Smooth muscle cell of the brain vasculature (primary cell): Measurements from ENCODE around the gene GLT6D1.
"Not testable (repeated sequence)": the region's sequence is repeated elsewhere in the genome, so short reads cannot be mapped to it uniquely, and the experiment has no call there.

Experiments
- DNase-seq: peaks from one replicate; pipeline ENCODE4 v3.0.0-alpha.2; 2012; ENCODE audit warnings: low read depth, low spot score

Gene GLT6D1

GRCh38 chr9:135664801-135665794, 25.8 kb upstream of the GLT6D1 start:
- no peak for DNase-seq

- DNase-seq, result no peak
Observed at GRCh38 chr9:135664266-135664665, 24.9 kb upstream of the GLT6D1 start.

DNA sequence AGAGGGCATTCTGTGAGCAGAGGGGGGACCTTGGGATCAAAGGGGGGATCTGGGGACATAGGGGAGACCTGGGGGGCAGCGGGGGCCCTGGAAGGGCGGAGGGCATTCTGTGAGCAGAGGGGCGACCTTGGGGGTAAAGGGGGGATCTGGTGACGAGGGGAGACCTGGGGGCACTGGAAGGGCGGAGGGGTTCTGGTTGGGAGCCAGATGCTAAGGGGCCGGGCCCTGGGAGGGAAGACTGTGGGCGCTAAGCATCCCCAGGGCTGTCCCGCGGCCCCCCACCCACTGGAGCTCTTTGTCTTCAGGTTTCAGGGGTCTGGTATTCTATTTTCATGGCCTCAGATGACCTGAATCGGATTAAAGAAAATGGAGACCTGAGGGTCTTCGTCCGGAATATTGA, 24.5 kb upstream of the GLT6D1 start:
- no peak for DNase-seq

DNA sequence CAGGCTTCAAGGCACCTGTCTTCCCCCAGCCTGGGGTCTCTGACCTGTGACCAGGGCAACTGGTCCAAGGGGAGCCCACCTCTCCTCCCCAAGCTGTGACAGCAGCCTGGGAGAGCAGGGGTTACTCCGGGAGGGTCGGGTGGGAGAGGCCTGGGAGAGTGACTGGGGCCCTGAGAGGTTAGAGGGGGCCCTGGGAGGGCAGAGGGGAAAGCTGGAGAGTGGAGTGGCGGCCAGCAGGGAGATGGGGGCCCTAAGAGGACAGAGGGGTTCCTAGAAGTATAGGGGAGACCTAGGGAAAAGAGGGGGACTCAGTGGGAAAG, 24.1 kb upstream of the GLT6D1 start:
- no peak for DNase-seq

GRCh38 chr9:135662758-135663450, 23.6 kb upstream of the GLT6D1 start, which contains the start of gene LCN9:
Gene LCN9 (plus strand): TSS chr9:135663309. CDS start chr9:135663322, 13 bp downstream.
- no peak for DNase-seq

- DNase-seq, result no peak
Observed at GRCh38 chr9:135661816-135662560, 22.6 kb upstream of the GLT6D1 start.

DNA sequence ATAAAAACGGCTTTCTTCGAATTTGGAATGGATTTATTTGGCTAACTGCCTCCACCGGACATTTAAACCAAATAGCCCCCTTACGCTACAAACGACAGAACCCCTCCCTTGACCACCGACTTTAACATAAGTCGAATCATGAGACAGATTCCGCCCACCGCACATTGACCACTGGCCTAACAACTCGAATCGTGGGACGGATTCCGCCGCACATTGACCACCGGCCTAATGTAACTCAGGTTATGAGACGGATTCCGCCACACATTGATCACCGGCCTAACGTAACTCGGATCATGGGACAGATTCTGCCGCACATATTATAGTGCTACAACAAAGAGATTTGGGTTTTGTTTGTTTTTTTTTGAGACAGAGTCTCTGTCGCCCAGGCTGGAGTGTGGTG, 21.1 kb upstream of the GLT6D1 start:
- DNase-seq, result no peak

DNA sequence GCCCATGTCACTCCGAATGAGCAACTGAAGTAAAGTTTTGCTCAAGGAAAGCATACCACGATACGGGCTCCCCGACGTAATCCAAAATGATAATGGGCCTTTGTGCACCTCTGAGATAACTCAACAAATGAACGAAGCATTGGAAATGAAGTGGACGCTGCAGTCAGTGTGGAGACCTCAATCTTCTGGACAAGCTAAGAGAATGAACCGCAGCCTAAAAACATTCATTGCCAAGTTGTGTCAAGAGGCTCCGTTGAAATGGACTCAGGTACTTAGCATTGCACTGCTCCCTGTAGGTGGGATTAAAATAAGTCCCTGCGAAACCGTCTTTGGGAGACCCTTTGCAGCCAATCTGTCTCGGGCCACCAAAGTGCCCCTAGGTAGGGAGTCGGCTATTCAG, 19.9 kb upstream of the GLT6D1 start:
- DNase-seq, result no peak

GRCh38 chr9:135657416-135657815, 18.1 kb upstream of the GLT6D1 start:
- DNase-seq, result no peak

DNA sequence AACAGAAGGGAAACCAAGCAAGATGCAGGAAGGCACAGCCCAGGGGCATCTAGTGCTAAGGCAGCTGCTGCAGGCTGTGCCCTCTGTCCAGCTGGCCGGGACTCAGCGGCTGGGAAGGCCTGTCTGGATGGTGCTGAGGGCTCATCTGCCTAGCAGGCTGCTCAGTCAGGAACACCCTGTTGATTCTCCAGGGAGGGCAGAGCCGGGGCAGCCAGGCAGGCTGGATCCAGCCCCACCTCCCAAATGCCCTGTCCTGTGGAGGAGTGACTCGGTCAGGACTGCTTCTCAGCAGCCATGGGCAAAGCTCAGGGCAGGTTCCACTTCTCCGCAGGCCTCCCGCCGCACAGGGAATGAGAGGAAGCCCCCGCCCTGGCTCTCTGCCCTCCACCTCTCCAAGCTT, 16.0 kb upstream of the GLT6D1 start:
- DNase-seq, result no peak

DNA sequence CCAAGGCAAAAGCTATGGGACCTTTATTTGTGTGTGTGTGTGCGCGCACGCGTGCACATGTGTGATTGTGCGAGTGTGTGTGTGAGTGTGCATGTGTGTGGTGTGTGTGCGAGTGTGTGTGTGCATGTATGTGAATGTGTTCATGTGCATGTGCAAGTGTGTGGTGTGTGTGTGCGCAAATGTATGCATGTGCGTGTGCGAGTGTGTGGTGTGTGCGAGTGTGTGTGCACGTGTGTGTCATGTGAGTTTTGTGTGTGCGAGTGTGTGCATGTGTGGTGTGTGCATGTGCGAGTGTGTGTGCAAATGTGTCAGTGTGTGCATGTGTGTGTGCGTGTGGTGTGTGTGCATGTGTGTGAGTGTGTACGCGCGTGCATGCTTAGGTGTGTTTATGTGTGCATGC, 11.1 kb upstream of the GLT6D1 start:
- no peak for DNase-seq

DNA sequence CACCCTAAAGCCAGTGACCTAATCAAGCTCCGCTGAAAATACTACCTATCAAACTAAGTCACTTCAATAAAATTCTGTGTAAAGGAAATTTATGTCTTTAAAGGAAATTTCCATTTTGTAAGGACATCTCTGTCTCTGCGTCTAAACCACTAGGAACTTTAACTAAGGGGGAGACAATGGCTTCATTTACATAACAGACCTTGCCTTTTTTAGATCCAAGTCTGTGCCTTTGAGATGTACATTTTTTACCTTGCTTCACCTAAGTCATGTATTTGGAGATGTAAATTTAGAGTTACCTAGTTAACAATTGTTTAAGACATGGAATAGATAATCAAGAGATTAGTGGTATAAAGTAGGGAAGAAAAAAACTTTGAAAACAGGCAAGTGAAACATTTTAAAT, 10.2 kb upstream of the GLT6D1 start:
- no peak for DNase-seq

GRCh38 chr9:135648494-135649410, 9.4 kb upstream of the GLT6D1 start:
- DNase-seq, result no peak

- DNase-seq, result no peak
Observed at GRCh38 chr9:135647884-135648283, 8.5 kb upstream of the GLT6D1 start.

DNA sequence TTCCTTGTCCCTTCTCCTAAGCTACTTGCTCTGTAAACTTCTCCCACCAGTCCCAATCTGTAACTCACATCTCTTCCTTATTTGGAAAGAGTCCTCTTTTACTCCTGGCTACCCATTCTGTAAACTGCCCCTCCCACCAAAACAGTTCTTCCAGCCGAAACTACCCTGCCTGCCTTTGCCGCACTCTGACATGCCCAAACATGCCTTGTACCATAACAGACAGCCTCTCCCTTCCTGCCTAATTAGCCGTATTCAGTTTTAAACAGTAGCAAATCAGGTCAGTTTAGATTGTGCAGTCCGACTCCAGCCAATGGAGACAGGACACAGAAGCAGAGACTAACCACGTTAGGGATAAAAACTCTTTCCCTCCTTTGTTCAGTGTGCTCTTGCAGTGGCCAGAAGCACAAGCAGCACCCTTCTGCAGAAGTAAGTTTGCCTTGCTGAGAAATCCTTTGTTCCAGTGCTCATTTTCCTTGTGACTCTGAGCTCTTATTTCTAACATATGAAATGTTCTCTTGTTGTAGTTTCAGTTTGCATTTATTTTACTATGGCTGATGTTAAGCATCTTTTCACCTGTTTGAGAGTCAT, 5.4 kb upstream of the GLT6D1 start:
- no peak for DNase-seq

DNA sequence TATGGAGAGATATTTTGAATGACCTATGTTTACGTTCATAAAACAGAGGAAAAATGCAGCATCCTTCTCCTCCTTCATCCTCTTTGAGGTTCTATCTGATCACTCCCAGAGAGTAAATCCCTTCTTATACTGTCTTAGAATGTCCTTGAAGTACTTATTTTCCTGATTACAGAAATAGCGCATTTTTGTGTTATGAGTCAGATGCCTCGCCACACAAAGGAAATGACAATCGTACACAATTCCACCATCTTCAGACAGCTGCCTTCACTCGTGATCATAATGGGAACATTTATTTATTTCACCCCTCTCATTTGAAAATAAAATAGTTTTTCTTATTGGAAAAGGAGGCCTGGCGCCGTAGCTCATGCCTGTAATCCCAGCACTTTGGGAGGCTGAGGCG, 2.4 kb upstream of the GLT6D1 start:
- no peak for DNase-seq

- DNase-seq, result no peak
Observed at GRCh38 chr9:135641047-135641446, 1.7 kb upstream of the GLT6D1 start.

DNA sequence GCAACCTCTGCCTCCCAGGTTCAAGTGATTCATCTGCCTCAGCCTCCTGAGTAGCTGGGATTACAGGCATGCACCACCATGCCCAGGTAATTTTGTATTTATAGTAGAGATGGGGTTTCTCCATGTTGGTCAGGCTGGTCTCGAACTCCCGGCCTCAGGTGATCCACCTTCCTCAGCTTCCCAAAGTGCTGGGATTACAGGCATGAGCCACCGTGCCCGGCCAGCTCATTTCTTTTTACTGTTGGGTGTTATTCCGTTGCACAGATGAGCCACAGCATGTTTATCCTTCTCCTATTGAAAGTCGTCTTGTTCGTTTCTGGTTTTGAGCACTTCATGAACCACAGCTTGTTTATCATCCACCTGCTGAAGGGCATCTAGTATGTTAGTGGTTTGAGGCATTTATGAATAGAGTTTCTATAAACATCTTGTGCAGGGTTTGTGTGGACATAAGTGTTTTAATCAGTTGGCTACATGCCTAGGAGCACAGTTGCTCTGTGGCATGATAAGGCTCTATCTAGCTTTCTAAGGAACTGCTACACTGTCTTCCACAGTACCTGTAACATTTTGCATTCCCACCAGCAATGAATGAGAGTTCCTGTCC, 2.3 kb downstream of the GLT6D1 start:
- DNase-seq, result not testable (repeated sequence)

- DNase-seq, result no peak
Observed at GRCh38 chr9:135632841-135633240, 6.5 kb downstream of the GLT6D1 start.

GRCh38 chr9:135624282-135624681, 15.1 kb downstream of the GLT6D1 start:
- DNase-seq, result no peak
